Inflammatory macrophage treated with lipopolysaccharide for 1 hour (primary cell): ENCODE results near the gene STK10.

Experiments used
- DNase-seq, 2 donors: peaks; one replicate each; pipeline ENCODE4 v3.0.0-alpha.2; 2020 to 2022

STK10 gene

DNA sequence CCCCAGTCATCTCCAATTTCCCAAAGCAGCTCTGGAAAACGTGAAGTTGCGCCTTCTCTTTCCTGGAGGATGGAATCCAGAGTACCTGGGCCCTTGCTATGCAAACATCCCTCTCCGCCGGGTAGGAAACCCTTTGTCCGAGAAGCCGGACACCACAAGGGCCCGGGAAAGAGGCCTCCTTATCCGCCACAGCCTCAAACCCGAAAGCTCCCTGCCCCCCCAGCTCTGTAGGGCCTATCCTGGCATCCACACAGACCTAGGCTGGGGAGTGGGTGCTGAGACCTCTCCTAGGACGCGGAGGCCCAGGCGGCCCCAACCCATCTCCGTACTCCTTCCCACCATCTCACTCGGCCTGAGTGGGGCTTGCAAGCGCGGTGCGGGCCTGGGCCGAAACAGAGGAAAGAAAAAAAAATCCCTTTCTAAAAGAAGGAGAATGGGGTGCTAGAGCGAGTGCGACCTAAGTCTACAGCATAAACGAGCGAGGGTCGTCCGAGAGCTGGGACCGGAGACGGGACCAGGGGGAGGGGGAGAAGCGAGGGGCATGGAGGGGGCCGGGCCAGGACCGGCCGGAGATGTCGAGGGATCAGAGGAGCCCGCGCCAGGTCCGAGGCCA is 182.2 kb downstream of the STK10 start:
- DNase-seq: no peak

- DNase-seq: peak; percentile 63 to 66
Measured at GRCh38 chr5:172004824-172005237, 183.2 kb downstream of the STK10 start.

DNA sequence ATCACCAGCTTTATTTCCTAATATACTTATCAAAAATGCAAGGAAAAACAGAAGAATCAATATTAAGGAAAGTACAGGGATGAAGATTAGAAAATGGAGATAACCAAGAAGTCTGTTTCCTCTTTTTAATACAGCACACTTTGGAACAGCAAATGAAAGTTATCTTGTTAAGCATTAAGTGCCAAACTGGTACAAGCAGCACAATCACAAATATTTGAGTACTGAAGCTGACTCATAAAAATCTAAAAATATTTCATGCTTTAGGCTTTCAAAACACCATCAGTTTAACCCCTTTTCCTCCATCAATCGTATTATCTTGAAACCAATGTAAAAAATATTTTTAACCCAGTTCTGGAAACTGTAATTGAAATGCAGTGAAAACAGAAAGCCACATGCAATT is 184.3 kb downstream of the STK10 start:
- DNase-seq: peak in 1 of 2 donors; percentile 12

GRCh38 chr5:172002840-172003512 is 185.0 kb downstream of the STK10 start:
- DNase-seq: no peak

DNA sequence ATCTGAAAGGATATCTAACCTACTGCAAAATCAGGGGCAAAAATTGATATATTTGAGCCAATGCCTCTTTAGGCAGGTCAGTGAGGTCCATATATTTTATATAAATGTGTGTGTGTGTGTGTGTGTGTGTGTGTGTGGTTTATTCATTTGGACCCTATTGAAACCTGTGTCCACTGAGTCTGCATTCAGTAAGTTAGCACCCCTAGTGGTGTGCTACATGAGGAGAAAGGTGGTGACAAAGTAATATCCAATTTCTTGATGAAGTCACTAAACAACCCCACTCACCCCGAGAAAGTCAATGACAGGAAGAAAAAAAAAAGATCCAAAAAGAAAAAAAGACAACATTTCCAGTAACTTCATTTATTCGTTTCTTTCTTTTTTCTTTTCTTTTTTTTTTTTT is 185.7 kb downstream of the STK10 start:
- DNase-seq: no peak

DNA sequence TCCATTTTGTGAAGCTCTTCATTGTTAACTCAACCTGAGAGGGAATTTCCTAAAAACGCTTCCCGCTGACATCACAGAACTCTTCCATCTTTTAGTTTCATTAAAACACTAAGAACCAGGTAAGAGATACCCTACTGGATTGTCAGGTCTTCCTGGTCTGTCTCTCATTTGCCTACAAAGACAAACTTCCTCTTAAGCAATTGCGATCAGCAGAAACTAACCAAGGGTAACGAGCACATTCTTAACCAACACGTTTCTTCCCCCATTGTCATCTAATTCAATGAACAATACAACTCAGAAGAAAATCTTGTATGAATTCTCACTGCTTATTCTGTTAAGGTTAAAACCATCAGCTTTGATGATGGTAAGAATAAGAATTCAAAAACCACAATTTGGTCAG is 188.1 kb downstream of the STK10 start:
- no peak for DNase-seq

DNA sequence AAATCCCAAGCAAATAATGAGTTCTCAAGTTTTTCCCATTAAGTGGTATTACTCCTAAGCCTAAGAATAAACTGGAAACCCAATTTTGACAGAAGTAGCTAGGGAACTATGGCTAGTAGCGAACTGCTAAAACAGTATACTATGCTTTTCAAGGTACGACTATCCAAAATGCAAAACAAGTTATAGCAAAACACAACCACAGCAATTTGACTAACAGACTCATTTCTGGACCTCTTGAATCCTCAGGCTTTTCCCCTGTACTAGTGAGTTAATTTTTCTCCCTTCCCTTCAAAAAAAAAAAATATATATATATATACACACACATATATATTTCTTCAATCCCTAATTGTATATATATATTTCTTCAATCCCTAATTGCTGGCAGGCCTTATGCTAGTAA is 188.9 kb downstream of the STK10 start:
- DNase-seq: no peak

DNA sequence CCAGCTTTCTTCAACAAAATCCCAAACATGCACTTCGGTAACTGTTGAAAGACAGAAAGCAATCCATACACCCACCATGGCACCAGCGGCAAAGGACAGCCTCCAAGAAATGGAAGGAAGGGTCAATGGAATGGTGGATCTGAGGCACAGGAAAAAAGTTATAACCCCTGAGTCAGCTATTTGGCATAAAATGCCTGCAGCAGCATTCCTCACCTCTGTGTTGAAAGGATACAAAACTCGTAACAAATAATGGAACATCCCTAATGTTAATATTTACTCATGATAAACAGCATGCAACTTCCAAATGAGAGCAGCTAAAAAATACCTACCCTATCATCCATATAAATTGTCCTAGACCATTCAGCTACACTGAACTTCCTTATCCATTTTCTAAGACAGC is 191.0 kb downstream of the STK10 start:
- DNase-seq: no peak

GRCh38 chr5:171992813-171993212 is 195.2 kb downstream of the STK10 start:
- DNase-seq: no peak

GRCh38 chr5:171992305-171992704 is 195.7 kb downstream of the STK10 start:
- DNase-seq: no peak
